Esophagus muscularis mucosa (tissue), 4 donors: Measurements from ENCODE around the gene NRXN3. TPM values are rescaled to one million over a fixed set of nuclear protein-coding genes. Genes with fewer than 3 reads are reported as not detected.

Source experiments
- DNase-seq: peaks from one replicate; pipeline ENCODE4 v3.0.0-alpha.2; 2017; ENCODE audit errors: extremely low spot score
- H3K27ac ChIP-seq, 4 donors: fragments of 200-600 bp; sonication (generic); replicated peaks in 1 of 4; 1 replicate in 3 of 4; 2 replicates in 1 of 4; pipeline ENCODE4 v1.5.1; 2016 to 2019; ENCODE audit warnings: mild to moderate bottlenecking in 1 of 4
- H3K27me3 ChIP-seq, 4 donors: fragments of 200-600 bp; sonication (generic); one replicate each; pipeline versions ENCODE4 v1.5.1 to v1.6.0; 2016 to 2019
- H3K36me3 ChIP-seq, 4 donors: fragments of 200-600 bp; sonication (generic); one replicate each; pipeline ENCODE4 v1.5.1; 2016 to 2019
- H3K4me1 ChIP-seq, 4 donors: fragments of 200-600 bp; sonication (generic); one replicate each; pipeline ENCODE4 v1.5.1; 2016 to 2019
- H3K4me3 ChIP-seq, 4 donors: fragments of 200-600 bp; sonication (generic); 1 replicate in 2 of 4; 2 replicates in 2 of 4; pipeline ENCODE4 v1.5.1; 2016 to 2019; ENCODE audit warnings: mild to moderate bottlenecking in 4 of 4, moderate library complexity in 1 of 4
- H3K9me3 ChIP-seq, 4 donors: fragments of 200-600 bp; sonication (generic); 1 replicate in 3 of 4; 2 replicates in 1 of 4; pipeline ENCODE4 v1.5.1; 2016 to 2019
- CTCF ChIP-seq, 3 experiments: fragments of 200-600 bp in 2 of 3; fragments of 450-650 bp in 1 of 3; sonication (generic) in 2 of 3; IDR thresholded peaks; one replicate each; pipeline ENCODE4 v1.5.1; 2017 to 2019; ENCODE audit warnings: antibody characterized with exemption in 3 of 3, mild to moderate bottlenecking in 2 of 3, moderate library complexity in 1 of 3
- EP300 ChIP-seq: sonication (generic); formaldehyde crosslinking; IDR thresholded peaks from one replicate; pipeline ENCODE4 v1.6.1; 2017; ENCODE audit warnings: antibody characterized with exemption
- POLR2A ChIP-seq: fragments of 450-650 bp; IDR thresholded peaks from one replicate; pipeline ENCODE4 v1.6.1; 2017; ENCODE audit warnings: antibody characterized with exemption, moderate library complexity, mild to moderate bottlenecking, low read depth
- POLR2AphosphoS5 ChIP-seq, 2 donors: sonication (generic); formaldehyde crosslinking; IDR thresholded peaks; one replicate each; pipeline ENCODE4 v1.6.1; 2017; ENCODE audit warnings: antibody characterized with exemption in 2 of 2
- WGBS: methylation state at CpG from one replicate; pipeline ENCODE4 v1.1.5; 2018; 5-methylcytosine and 5-hydroxymethylcytosine counted together
- intact Hi-C: fragments of 100-400 bp; cut with DNase I; formaldehyde crosslinking; loops from one replicate; pipeline ENCODE4 v1.15.1; 2023
- total RNA-seq, 4 donors: library from RNA; depleted of rRNA; stranded (reverse); fragments of >200 nt; gene quantifications; one replicate each; pipeline versions ENCODE4 v1.1.0 to v1.2.1, GENCODE V29; 2016

The NRXN3 gene
- total RNA-seq, 4 donors from 2014 or later: 71.1 to 159 (median 122) TPM

- peak; percentile 42 for DNase-seq
- intact Hi-C loops: no loop called here
- WGBS: 93% methylated on average over 2 of the region's 3 CpGs
- Histone ChIP-seq H3K4me3 (no peak overlapping the region), H3K9me3 (no peaks in the 10 kb centered on the region), H3K27ac (no peak overlapping the region), H3K4me1 (no peaks in the 10 kb centered on the region), H3K27me3 (no peaks in the 10 kb centered on the region), H3K36me3 (no peaks in the 10 kb centered on the region)
- TF ChIP-seq CTCF (IDR thresholded peaks at IDR 0.05) (no peak), POLR2AphosphoS5 (IDR thresholded peaks at IDR 0.05) (no peak), EP300 (no peak), POLR2A (no peak)
Measured at GRCh38 chr14:78673845-78674244, 503.7 kb downstream of the NRXN3 start.

GRCh38 chr14:78674820-78675219 lies 504.6 kb downstream of the NRXN3 start:
- Histone ChIP-seq H3K4me1 (no peaks in the 10 kb centered on the region), H3K4me3 (no peak overlapping the region), H3K27me3 (no peaks in the 10 kb centered on the region), H3K27ac (no peak overlapping the region), H3K36me3 (no peaks in the 10 kb centered on the region), H3K9me3 (no peaks in the 10 kb centered on the region)
- no peak for TF ChIP-seq POLR2A
- intact Hi-C loops: no loop called here
- DNase-seq: no peak

GRCh38 chr14:78683206-78683605 lies 513.0 kb downstream of the NRXN3 start:
- Histone ChIP-seq H3K27me3 (no peaks in the 10 kb centered on the region), H3K4me1 (no peaks in the 10 kb centered on the region), H3K4me3 (no peak overlapping the region), H3K36me3 (no peaks in the 10 kb centered on the region), H3K9me3 (no peaks in the 10 kb centered on the region), H3K27ac (no peak overlapping the region)
- WGBS: 77% methylated on average over 5 of the region's 5 CpGs
- no peak for DNase-seq
- TF ChIP-seq EP300 (no peak), POLR2AphosphoS5 (IDR thresholded peaks at IDR 0.05) (no peak), CTCF (IDR thresholded peaks at IDR 0.05) (no peak), POLR2A (no peak)
- intact Hi-C loops: no loop called here

GRCh38 chr14:78683981-78684380 lies 513.8 kb downstream of the NRXN3 start:
- no peaks in the 10 kb centered on the region for H3K36me3 ChIP-seq

GRCh38 chr14:78688503-78688902 lies 518.3 kb downstream of the NRXN3 start:
- 81% methylated on average over 1 of the region's 1 CpG for WGBS
- Histone ChIP-seq H3K9me3 (no peaks in the 10 kb centered on the region), H3K27ac (no peak overlapping the region), H3K4me3 (no peak overlapping the region), H3K27me3 (no peaks in the 10 kb centered on the region), H3K4me1 (no peaks in the 10 kb centered on the region), H3K36me3 (no peaks in the 10 kb centered on the region)
- TF ChIP-seq CTCF (IDR thresholded peaks at IDR 0.05): no peak
- TF ChIP-seq POLR2A: no peak
- TF ChIP-seq POLR2AphosphoS5 (IDR thresholded peaks at IDR 0.05): no peak
- TF ChIP-seq EP300: no peak
- intact Hi-C loops: no loop called here
- DNase-seq: no peak

More at GRCh38 chr14:78683981-78684380, 513.8 kb downstream of the NRXN3 start:
- Histone ChIP-seq H3K27ac (no peak overlapping the region), H3K9me3 (no peaks in the 10 kb centered on the region), H3K4me3 (no peak overlapping the region), H3K4me1 (no peaks in the 10 kb centered on the region), H3K27me3 (no peaks in the 10 kb centered on the region)
- no peak for DNase-seq
- 20% methylated on average over 1 of the region's 1 CpG for WGBS
- no peak for TF ChIP-seq CTCF (IDR thresholded peaks at IDR 0.05)
- no peak for TF ChIP-seq POLR2A
- TF ChIP-seq POLR2AphosphoS5 (IDR thresholded peaks at IDR 0.05): no peak
- no peak for TF ChIP-seq EP300
- intact Hi-C loops: no loop called here
